HepG2 (cell line): ENCODE measurements around the gene RLN2. TPM values are rescaled to one million over a fixed set of nuclear protein-coding genes. Genes with fewer than 3 reads are reported as not detected.

Experiments
- ATAC-seq: fragments of 200-7000 bp; cut with Tn5 transposase; 3 replicates; pipeline ENCODE4 v1.9.1; 2020; ENCODE audit warnings: mild to moderate bottlenecking, moderate library complexity
- BruUV-seq: library from RNA; stranded (reverse); fragments of 400-500 nt; replicated peaks from 2 replicates; lab custom pipeline; 2021; lab: Mats Ljungman, UMichigan
- CTCF ChIA-PET: fragments of 300-600 bp; formaldehyde crosslinking; extraction: SDS; loops from one replicate; lab custom pipeline; 2021; ENCODE audit warnings: low total read pairs, inconsistent platforms, low intra/inter-chr PET ratio; lab: Yijun Ruan, JAX
- POLR2A ChIA-PET: fragments of 350-600 bp; sonication (Branson Sonifier 250); formaldehyde crosslinking; loops from one replicate; lab custom pipeline; 2020; ENCODE audit warnings: antibody characterized with exemption, inconsistent platforms; lab: Yijun Ruan, JAX
- DNase-seq: peaks from one replicate; pipeline ENCODE4 v3.0.0-alpha.2; 2015; ENCODE audit warnings: low spot score
- FAIRE-seq: peaks from 3 replicates; lab custom pipeline; 2011; peaks lifted over from hg19 to GRCh38; lab: Jason Lieb, UNC
- H2AFZ ChIP-seq: one replicate; pipeline ENCODE4 v1.6.1; 2011; ENCODE audit warnings: low read length, inconsistent platforms
- H3K27ac ChIP-seq: fragments of 300-600 bp; 3 replicates; pipeline ENCODE4 v1.8.0; 2011; ENCODE audit warnings: mixed run types, mild to moderate bottlenecking, mixed read lengths, low read length, inconsistent platforms; ENCODE audit not compliant: insufficient read depth; ENCODE audit errors: extremely low read length
- H3K27me3 ChIP-seq, 2 experiments: fragments of 200-600 bp in 1 of 2; 2 replicates in 1 of 2; 3 replicates in 1 of 2; pipeline versions ENCODE4 v1.6.0 to v1.8.0; 2011; ENCODE audit warnings: low read length in 2 of 2, mild to moderate bottlenecking in 2 of 2, moderate library complexity in 2 of 2, inconsistent platforms in 1 of 2; ENCODE audit not compliant: insufficient read depth in 2 of 2, control insufficient read depth in 1 of 2
- H3K36me3 ChIP-seq, 2 experiments: fragments of 200-600 bp in 1 of 2; replicated peaks in 1 of 2; 2 replicates in 1 of 2; 3 replicates in 1 of 2; pipeline versions ENCODE4 v1.5.1 to v1.8.0; 2011; ENCODE audit warnings: low read length in 2 of 2, inconsistent platforms in 1 of 2; ENCODE audit not compliant: insufficient read depth in 2 of 2, control insufficient read depth in 1 of 2
- H3K4me1 ChIP-seq: 2 replicates; pipeline ENCODE4 v1.5.1; 2012; ENCODE audit warnings: low read length, inconsistent platforms; ENCODE audit not compliant: insufficient read depth
- H3K4me2 ChIP-seq: 2 replicates; pipeline ENCODE4 v1.6.0; 2011; ENCODE audit warnings: low read depth, low read length, inconsistent platforms
- H3K4me3 ChIP-seq, 3 experiments: fragments of 200-600 bp in 1 of 3; sonication (generic), shearing (Covaris generic) in 1 of 3; replicated peaks in 1 of 3; 2 replicates each; pipeline ENCODE4 v1.5.1; 2011 to 2016; ENCODE audit warnings: low read length in 3 of 3, inconsistent platforms in 2 of 3, low read depth in 2 of 3, mild to moderate bottlenecking in 2 of 3, control low read depth in 1 of 3, mixed read lengths in 1 of 3; ENCODE audit not compliant: insufficient read depth in 1 of 3
- H3K79me2 ChIP-seq: one replicate; pipeline ENCODE4 v1.6.1; 2011; ENCODE audit warnings: low read length, inconsistent platforms; ENCODE audit not compliant: insufficient read depth
- H3K9ac ChIP-seq: 2 replicates; pipeline ENCODE4 v1.6.0; 2011; ENCODE audit warnings: mild to moderate bottlenecking, low read depth, low read length, inconsistent platforms; ENCODE audit not compliant: insufficient read depth
- H3K9me3 ChIP-seq: 2 replicates; pipeline ENCODE4 v1.5.1; 2012; ENCODE audit warnings: mild to moderate bottlenecking, low read length
- H4K20me1 ChIP-seq: 2 replicates; pipeline ENCODE4 v1.6.0; 2011; ENCODE audit warnings: inconsistent platforms, mild to moderate bottlenecking, low read length, moderate library complexity; ENCODE audit not compliant: insufficient read depth
- AGO2 ChIP-seq: fragments of 200-400 bp; formaldehyde crosslinking; optimal IDR thresholded peaks from 2 replicates; pipeline ENCODE3; 2017; ENCODE audit warnings: mild to moderate bottlenecking, low read depth, low read length, moderate library complexity
- LBX2 ChIP-seq: sonication (generic); formaldehyde crosslinking; IDR thresholded peaks from 2 replicates; pipeline ENCODE4 v1.5.0; 2020; ENCODE audit warnings: missing genetic modification reagents, mild to moderate bottlenecking, borderline replicate concordance
- MZF1 ChIP-seq: sonication (generic); formaldehyde crosslinking; IDR thresholded peaks from 2 replicates; pipeline ENCODE4 v1.8.1; 2023; ENCODE audit warnings: mild to moderate bottlenecking, missing genetic modification reagents, borderline replicate concordance
- PRDM15 ChIP-seq: sonication (generic); formaldehyde crosslinking; IDR thresholded peaks from 2 replicates; pipeline ENCODE4 v1.4.0; 2020; ENCODE audit warnings: missing genetic modification reagents
- RARA ChIP-seq: IDR thresholded peaks from 2 replicates; pipeline ENCODE4 v1.6.1; 2016; ENCODE audit warnings: missing genetic modification reagents, missing compliant biosample characterization
- THYN1 ChIP-seq: sonication (generic); formaldehyde crosslinking; IDR thresholded peaks from 2 replicates; pipeline ENCODE4 v1.8.1; 2023; ENCODE audit warnings: low read depth, mild to moderate bottlenecking, moderate library complexity, missing genetic modification reagents, borderline replicate concordance
- ZBTB38 ChIP-seq: sonication (generic); formaldehyde crosslinking; IDR thresholded peaks from 2 replicates; pipeline ENCODE4 v1.5.1; 2020; ENCODE audit warnings: mild to moderate bottlenecking, missing genetic modification reagents
- ZBTB4 ChIP-seq: sonication (generic); formaldehyde crosslinking; IDR thresholded peaks from 2 replicates; pipeline ENCODE4 v1.4.0; 2020; ENCODE audit warnings: missing genetic modification reagents, mild to moderate bottlenecking, borderline replicate concordance
- ZFYVE20 ChIP-seq: sonication (generic); formaldehyde crosslinking; IDR thresholded peaks from 2 replicates; pipeline ENCODE4 v1.8.0; 2023; ENCODE audit warnings: low read depth, mild to moderate bottlenecking, moderate library complexity, missing genetic modification reagents, borderline replicate concordance
- ZNF75D ChIP-seq: sonication (generic); formaldehyde crosslinking; IDR thresholded peaks from 2 replicates; pipeline ENCODE4 v1.8.1; 2023; ENCODE audit warnings: missing genetic modification reagents, mild to moderate bottlenecking, borderline replicate concordance
- ZNF777 ChIP-seq: sonication (generic); formaldehyde crosslinking; IDR thresholded peaks from 2 replicates; pipeline ENCODE4 v1.4.0; 2020; ENCODE audit warnings: missing genetic modification reagents
- WGBS: methylation state at CpG from one replicate; pipeline ENCODE4 v1.1.6; 2017; ENCODE audit warnings: low lambda C conversion rate; 5-methylcytosine and 5-hydroxymethylcytosine counted together
- in situ Hi-C: cut with HindIII; loops from 2 replicates; pipeline ENCODE4 v1.10.0; 2017; ENCODE audit warnings: low pct_unique_long_range_greater_than_20kb; ENCODE audit not compliant: extremely low pct_ligation_motif_present
- intact Hi-C: fragments of 100-400 bp; cut with micrococcal nuclease; formaldehyde crosslinking; loops from one replicate; pipeline ENCODE4 v1.10.0; 2022; ENCODE audit not compliant: unreplicated experiment
- polyA plus RNA-seq, 8 experiments: library from polyadenylated mRNA; depleted of rRNA in 3 of 8; stranded (reverse) in 7 of 8; unstranded in 1 of 8; fragments of >200 nt; fragmentation: Illumina TruSeq in 4 of 8; extraction: Trizol in 4 of 8; gene quantifications; 2 replicates each; pipeline versions ENCODE4 v1.2.1 to v1.2.3, GENCODE V29; 2011 to 2016; ENCODE audit warnings: low read depth in 4 of 8, missing spikeins in 1 of 8, mixed read lengths in 1 of 8; ENCODE audit not compliant: insufficient read depth in 1 of 8
- total RNA-seq, 5 experiments: library from RNA; depleted of rRNA; stranded (reverse); fragments of >200 nt; fragmentation: Illumina TruSeq; extraction: Trizol; gene quantifications; 2 replicates each; pipeline ENCODE4 v1.2.3, GENCODE V29; 2016; ENCODE audit warnings: low read depth in 1 of 5
- TF ChIP-seq, protein P1 (sequence below): sonication (generic); formaldehyde crosslinking; IDR thresholded peaks from 2 replicates; pipeline ENCODE4 v1.4.0; 2020; ENCODE audit warnings: missing genetic modification reagents, borderline replicate concordance
- TF ChIP-seq, protein P2 (sequence below): sonication (generic); formaldehyde crosslinking; IDR thresholded peaks from 2 replicates; pipeline ENCODE4 v1.8.0; 2022; ENCODE audit warnings: missing genetic modification reagents, mild to moderate bottlenecking, borderline replicate concordance

Gene RLN2
- total and polyA plus RNA-seq, 2 of the 13 experiments (the other 11 are each of a cell fraction or from before 2014, with no cell fraction given) = not detected

DNA sequence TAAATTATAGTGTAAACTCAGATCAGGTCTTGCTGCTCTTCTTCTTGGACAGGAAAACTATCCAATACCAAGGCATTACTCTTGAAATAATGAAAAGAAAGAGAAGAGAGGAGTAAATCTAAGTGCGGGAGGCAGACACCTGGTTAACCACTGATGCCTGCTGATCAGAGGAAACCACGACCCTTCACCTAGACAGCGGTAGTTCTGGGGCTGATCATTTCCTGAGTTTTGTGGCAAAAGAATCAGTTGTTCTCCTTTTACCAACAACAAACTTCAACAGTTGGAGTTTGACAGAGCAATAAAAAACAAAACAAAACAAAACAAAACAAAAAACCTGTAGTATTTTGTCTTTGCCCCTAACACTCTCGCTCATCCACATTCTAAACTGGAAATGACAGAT, 32.2 kb upstream of the RLN2 start:
- no peaks in the 10 kb centered on the region for H4K20me1 ChIP-seq
- no peak for ATAC-seq
- no peak overlapping the region for H2AFZ ChIP-seq
- no peak for FAIRE-seq
- WGBS = 35% methylated on average over 4 of the region's 4 CpGs
- H3K4me2 ChIP-seq = no peak overlapping the region
- no peaks in the 10 kb centered on the region for H3K36me3 ChIP-seq
- POLR2A ChIA-PET = no interaction called here
- CTCF ChIA-PET = no interaction called here
- H3K27me3 ChIP-seq = peaks cover 0 to 3% of the 10 kb centered on the region in 2 experiments; a peak in 2 of 5 replicates
- H3K9me3 ChIP-seq = no peaks in the 10 kb centered on the region
- in situ Hi-C loops = no loop called here
- no peaks in the 10 kb centered on the region for H3K4me1 ChIP-seq
- no peak overlapping the region for H3K4me3 ChIP-seq
- no TSS peak for BruUV-seq
- no peak for DNase-seq
- no peaks in the 10 kb centered on the region for H3K79me2 ChIP-seq
- no peak overlapping the region for H3K27ac ChIP-seq
- intact Hi-C loops = no loop called here
- H3K9ac ChIP-seq = no peak overlapping the region
- TF ChIP-seq, protein P1, sequence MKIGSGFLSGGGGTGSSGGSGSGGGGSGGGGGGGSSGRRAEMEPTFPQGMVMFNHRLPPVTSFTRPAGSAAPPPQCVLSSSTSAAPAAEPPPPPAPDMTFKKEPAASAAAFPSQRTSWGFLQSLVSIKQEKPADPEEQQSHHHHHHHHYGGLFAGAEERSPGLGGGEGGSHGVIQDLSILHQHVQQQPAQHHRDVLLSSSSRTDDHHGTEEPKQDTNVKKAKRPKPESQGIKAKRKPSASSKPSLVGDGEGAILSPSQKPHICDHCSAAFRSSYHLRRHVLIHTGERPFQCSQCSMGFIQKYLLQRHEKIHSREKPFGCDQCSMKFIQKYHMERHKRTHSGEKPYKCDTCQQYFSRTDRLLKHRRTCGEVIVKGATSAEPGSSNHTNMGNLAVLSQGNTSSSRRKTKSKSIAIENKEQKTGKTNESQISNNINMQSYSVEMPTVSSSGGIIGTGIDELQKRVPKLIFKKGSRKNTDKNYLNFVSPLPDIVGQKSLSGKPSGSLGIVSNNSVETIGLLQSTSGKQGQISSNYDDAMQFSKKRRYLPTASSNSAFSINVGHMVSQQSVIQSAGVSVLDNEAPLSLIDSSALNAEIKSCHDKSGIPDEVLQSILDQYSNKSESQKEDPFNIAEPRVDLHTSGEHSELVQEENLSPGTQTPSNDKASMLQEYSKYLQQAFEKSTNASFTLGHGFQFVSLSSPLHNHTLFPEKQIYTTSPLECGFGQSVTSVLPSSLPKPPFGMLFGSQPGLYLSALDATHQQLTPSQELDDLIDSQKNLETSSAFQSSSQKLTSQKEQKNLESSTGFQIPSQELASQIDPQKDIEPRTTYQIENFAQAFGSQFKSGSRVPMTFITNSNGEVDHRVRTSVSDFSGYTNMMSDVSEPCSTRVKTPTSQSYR (CRISPR knock-in tag) = no peak
- TF ChIP-seq PRDM15 (CRISPR knock-in tag) (no peak), ZNF75D (CRISPR knock-in tag) (no peak), AGO2 (no peak), THYN1 (CRISPR knock-in tag) (no peak), ZNF777 (no peak), MZF1 (CRISPR knock-in tag) (no peak), ZBTB4 (no peak), ZFYVE20 (CRISPR knock-in tag) (no peak), RARA (CRISPR knock-in tag) (no peak), LBX2 (CRISPR knock-in tag) (no peak), ZBTB38 (no peak)
- TF ChIP-seq, protein P2, sequence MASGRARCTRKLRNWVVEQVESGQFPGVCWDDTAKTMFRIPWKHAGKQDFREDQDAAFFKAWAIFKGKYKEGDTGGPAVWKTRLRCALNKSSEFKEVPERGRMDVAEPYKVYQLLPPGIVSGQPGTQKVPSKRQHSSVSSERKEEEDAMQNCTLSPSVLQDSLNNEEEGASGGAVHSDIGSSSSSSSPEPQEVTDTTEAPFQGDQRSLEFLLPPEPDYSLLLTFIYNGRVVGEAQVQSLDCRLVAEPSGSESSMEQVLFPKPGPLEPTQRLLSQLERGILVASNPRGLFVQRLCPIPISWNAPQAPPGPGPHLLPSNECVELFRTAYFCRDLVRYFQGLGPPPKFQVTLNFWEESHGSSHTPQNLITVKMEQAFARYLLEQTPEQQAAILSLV = no peak
